ENCODE data around the gene MCAM. TPM values are rescaled to one million over a fixed set of nuclear protein-coding genes. Genes with fewer than 3 reads are reported as not detected.

Gene MCAM
- total and polyA plus RNA-seq, 2 of the 8 experiments (the other 6 are each of a cell fraction or from before 2014, with no cell fraction given): 22.4 to 32.2 TPM

Small RNA genes lying within 50 kb of the gene (microRNA-seq; reads per million reads assigned to microRNA genes)
- gene MIR6756 (ENCODE audit: borderline microRNAs expressed in 2 of 2, borderline number of aligned reads in 2 of 2, borderline replicate concordance in 1 of 2): 0 reads per million in 2 experiments

Small RNA genes lying within 50 kb of the gene (small RNA-seq; reads per million reads assigned to genes)
- gene RF01225 (ENCODE audit: insufficient read depth): not detected
- not detected for gene RNU6-262P (ENCODE audit: insufficient read depth)

Other genes starting within 250 kb of the MCAM start
- gene VPS11, start 249.3 kb downstream of the MCAM start, total RNA-seq (2021; fragmentation: NEBNext Ultra II Directional; extraction: Animal tissue kit (Norgen Biotek cat#: 25700)): 15.5 and 16.6 TPM in 2 replicates
- gene VPS11, start 249.3 kb downstream of the MCAM start, polyA plus RNA-seq (2011; rRNA removed): 13.1 and 14.8 TPM in 2 replicates
- gene HMBS, start 232.2 kb downstream of the MCAM start, total RNA-seq (2021; fragmentation: NEBNext Ultra II Directional; extraction: Animal tissue kit (Norgen Biotek cat#: 25700)): 65.5 and 69.3 TPM in 2 replicates
- gene HMBS, start 232.2 kb downstream of the MCAM start, polyA plus RNA-seq (2011; rRNA removed): 104 and 109 TPM in 2 replicates
- gene DPAGT1, start 215.3 kb downstream of the MCAM start, total RNA-seq (2021; fragmentation: NEBNext Ultra II Directional; extraction: Animal tissue kit (Norgen Biotek cat#: 25700)): 59.8 and 62.9 TPM in 2 replicates
- 207 and 236 TPM in 2 replicates for gene DPAGT1, start 215.3 kb downstream of the MCAM start, polyA plus RNA-seq (2011; rRNA removed)
- gene C2CD2L, start 209.8 kb downstream of the MCAM start, total RNA-seq (2021; fragmentation: NEBNext Ultra II Directional; extraction: Animal tissue kit (Norgen Biotek cat#: 25700)): 3.3 and 4.0 TPM in 2 replicates
- 2.5 and 3.4 TPM in 2 replicates for gene C2CD2L, start 209.8 kb downstream of the MCAM start, polyA plus RNA-seq (2011; rRNA removed)
- 35.0 and 36.6 TPM in 2 replicates for gene HINFP, start 195.6 kb downstream of the MCAM start, total RNA-seq (2021; fragmentation: NEBNext Ultra II Directional; extraction: Animal tissue kit (Norgen Biotek cat#: 25700))
- 37.3 and 41.2 TPM in 2 replicates for gene HINFP, start 195.6 kb downstream of the MCAM start, polyA plus RNA-seq (2011; rRNA removed)
- gene ABCG4, start 168.1 kb downstream of the MCAM start, total RNA-seq (2021; fragmentation: NEBNext Ultra II Directional; extraction: Animal tissue kit (Norgen Biotek cat#: 25700)): 2.3 and 2.9 TPM in 2 replicates
- gene ABCG4, start 168.1 kb downstream of the MCAM start, polyA plus RNA-seq (2011; rRNA removed): 1.8 and 2.9 TPM in 2 replicates
- gene NLRX1, start 148.4 kb downstream of the MCAM start, total RNA-seq (2021; fragmentation: NEBNext Ultra II Directional; extraction: Animal tissue kit (Norgen Biotek cat#: 25700)): 12.9 and 13.2 TPM in 2 replicates
- 18.6 and 30.5 TPM in 2 replicates for gene NLRX1, start 148.4 kb downstream of the MCAM start, polyA plus RNA-seq (2011; rRNA removed)
- gene NHERF4, start 131.7 kb downstream of the MCAM start, total RNA-seq (2021; fragmentation: NEBNext Ultra II Directional; extraction: Animal tissue kit (Norgen Biotek cat#: 25700)): not detected in 2 replicates
- gene NHERF4, start 131.7 kb downstream of the MCAM start, polyA plus RNA-seq (2011; rRNA removed): 0.05 and 0.20 TPM in 2 replicates
- 57.6 and 57.8 TPM in 2 replicates for gene CBL, start 110.8 kb downstream of the MCAM start, total RNA-seq (2021; fragmentation: NEBNext Ultra II Directional; extraction: Animal tissue kit (Norgen Biotek cat#: 25700))
- gene CBL, start 110.8 kb downstream of the MCAM start, polyA plus RNA-seq (2011; rRNA removed): 22.3 and 23.1 TPM in 2 replicates
- gene RNF26, start 17.4 kb upstream of the MCAM start, total RNA-seq (2021; fragmentation: NEBNext Ultra II Directional; extraction: Animal tissue kit (Norgen Biotek cat#: 25700)): 82.7 and 86.6 TPM in 2 replicates
- gene RNF26, start 17.4 kb upstream of the MCAM start, polyA plus RNA-seq (2011; rRNA removed): 84.0 and 126 TPM in 2 replicates
- gene C1QTNF5, start 23.8 kb upstream of the MCAM start, total RNA-seq (2021; fragmentation: NEBNext Ultra II Directional; extraction: Animal tissue kit (Norgen Biotek cat#: 25700)): 1.5 and 2.2 TPM in 2 replicates
- gene C1QTNF5, start 23.8 kb upstream of the MCAM start, polyA plus RNA-seq (2011; rRNA removed): 2.7 and 3.4 TPM in 2 replicates
- not detected in 2 replicates for gene MFRP, start 29.6 kb upstream of the MCAM start, total RNA-seq (2021; fragmentation: NEBNext Ultra II Directional; extraction: Animal tissue kit (Norgen Biotek cat#: 25700))
- gene MFRP, start 29.6 kb upstream of the MCAM start, polyA plus RNA-seq (2011; rRNA removed): 0.02 TPM in 2 replicates
- 6.9 and 8.5 TPM in 2 replicates for gene USP2, start 64.6 kb upstream of the MCAM start, total RNA-seq (2021; fragmentation: NEBNext Ultra II Directional; extraction: Animal tissue kit (Norgen Biotek cat#: 25700))
- gene USP2, start 64.6 kb upstream of the MCAM start, polyA plus RNA-seq (2011; rRNA removed): 2.2 and 3.9 TPM in 2 replicates
- gene THY1, start 106.0 kb upstream of the MCAM start, total RNA-seq (2021; fragmentation: NEBNext Ultra II Directional; extraction: Animal tissue kit (Norgen Biotek cat#: 25700)): 259 and 286 TPM in 2 replicates
- 2,050 and 2,479 TPM in 2 replicates for gene THY1, start 106.0 kb upstream of the MCAM start, polyA plus RNA-seq (2011; rRNA removed)